SK-N-MC (cell line): Measurements from ENCODE around the gene AK4.
"Not testable (repeated sequence)": the region's sequence is repeated elsewhere in the genome, so short reads cannot be mapped to it uniquely, and the experiment has no call there.

Experiments
- EZH2 ChIP-seq: fragments of 200-600 bp; sonication (generic); IDR thresholded peaks from one replicate; pipeline ENCODE4 v1.6.1; 2017; ENCODE audit warnings: antibody characterized with exemption
- POLR2AphosphoS5 ChIP-seq: IDR thresholded peaks from 2 replicates; pipeline ENCODE4 v1.6.1; 2012; ENCODE audit warnings: mild to moderate bottlenecking, low read depth, low read length, borderline replicate concordance

- TF ChIP-seq POLR2AphosphoS5, EZH2: not testable (repeated sequence)
These were observed 11.3 kb downstream of the AK4 start for GRCh38 chr1:65159291-65159688.
